ENCODE results near the gene TXLNG. TPM values are rescaled to one million over a fixed set of nuclear protein-coding genes. Genes with fewer than 3 reads are reported as not detected.

Gene TXLNG
- total and polyA plus RNA-seq, 2 of the 13 experiments (the other 11 are each of a cell fraction or from before 2014, with no cell fraction given): 13.1 to 15.5 TPM

- no peaks in the 10 kb centered on the region for H4K20me1 ChIP-seq (ENCODE audit: insufficient read depth, low read length)
- H3K9ac ChIP-seq (ENCODE audit: insufficient read depth, low read depth, low read length): no peak overlapping the region
- in situ Hi-C loops (cut with HindIII; ENCODE audit: extremely low pct_ligation_motif_present, low pct_unique_long_range_greater_than_20kb): no loop called here
- H3K36me3 ChIP-seq (replicated peaks in 1 of 2; ENCODE audit: control insufficient read depth in 1 of 2, insufficient read depth in 2 of 2, low read length in 2 of 2): peaks cover 1 to 36% of the 10 kb centered on the region in 2 experiments; a peak in 4 of 5 replicates
- ATAC-seq (no peak), DNase-seq (ENCODE audit: low spot score) (no peak), FAIRE-seq (no peak)
- 97% methylated on average over 3 of the region's 3 CpGs for WGBS (ENCODE audit: low lambda C conversion rate)
- peaks cover 6% of the 10 kb centered on the region for H3K79me2 ChIP-seq (ENCODE audit: insufficient read depth, low read length)
- no TSS peak for BruUV-seq (replicated peaks)
- intact Hi-C loops (cut with micrococcal nuclease; ENCODE audit: unreplicated experiment): no loop called here
- H3K27ac ChIP-seq (ENCODE audit: extremely low read length, insufficient read depth, low read length): no peak overlapping the region
- H3K4me2 ChIP-seq (ENCODE audit: low read depth, low read length): no peak overlapping the region
- no peaks in the 10 kb centered on the region for H3K9me3 ChIP-seq (ENCODE audit: low read length)
- TF ChIP-seq HOXA9 (CRISPR knock-in tag; IDR thresholded peaks at IDR 0.05; ENCODE audit: borderline replicate concordance): no peak
- TF ChIP-seq NONO (IDR thresholded peaks at IDR 0.05): no peak
- TF ChIP-seq NONO (CRISPR knock-in tag; conservative IDR thresholded peaks at IDR 0.05): no peak
- no peak for TF ChIP-seq SIX1 (CRISPR knock-in tag; IDR thresholded peaks at IDR 0.05; ENCODE audit: borderline replicate concordance)
- no peak for TF ChIP-seq ZNF841 (CRISPR knock-in tag; IDR thresholded peaks at IDR 0.05; ENCODE audit: borderline replicate concordance)
- no peak for TF ChIP-seq ZNF609 (CRISPR knock-in tag; IDR thresholded peaks at IDR 0.05; ENCODE audit: borderline replicate concordance)
- no peak for TF ChIP-seq ZNF777 (CRISPR knock-in tag; IDR thresholded peaks at IDR 0.05)
- no peak for TF ChIP-seq ZNF260 (CRISPR knock-in tag; IDR thresholded peaks at IDR 0.05; ENCODE audit: borderline replicate concordance, low read depth)
- TF ChIP-seq ZNF788 (CRISPR knock-in tag; IDR thresholded peaks at IDR 0.05; ENCODE audit: borderline replicate concordance): no peak
- no peak for TF ChIP-seq ZFP90 (CRISPR knock-in tag; IDR thresholded peaks at IDR 0.05; ENCODE audit: borderline replicate concordance)
- POLR2A ChIA-PET: no interaction called here
- CTCF ChIA-PET (ENCODE audit: low intra/inter-chr PET ratio, low total read pairs): no interaction called here
- H3K27me3 ChIP-seq (ENCODE audit: control insufficient read depth in 1 of 2, insufficient read depth in 2 of 2, low read length in 2 of 2): no peaks in the 10 kb centered on the region
- no peak overlapping the region for H2AFZ ChIP-seq (ENCODE audit: low read length)
- H3K4me1 ChIP-seq (ENCODE audit: insufficient read depth, low read length): no peaks in the 10 kb centered on the region
- no peak overlapping the region for H3K4me3 ChIP-seq (replicated peaks in 1 of 3; ENCODE audit: insufficient read depth in 1 of 3, low read depth in 2 of 3, low read length in 3 of 3)
Measured at GRCh38 chrX:16851827-16852226, 65.6 kb downstream of the TXLNG start.
